ES-I3 (cell line): ENCODE measurements around the gene FAM98C.

Experiments
- H3K36me3 ChIP-seq: 2 replicates; pipeline ENCODE4 v1.6.1; 2013; ENCODE audit warnings: mild to moderate bottlenecking, low read length, control low read depth, moderate library complexity; ENCODE audit not compliant: insufficient read depth
- H3K4me1 ChIP-seq: 2 replicates; pipeline ENCODE4 v1.6.1; 2013; ENCODE audit warnings: mild to moderate bottlenecking, control low read depth, low read length; ENCODE audit not compliant: insufficient read depth
- H3K9ac ChIP-seq: 2 replicates; pipeline ENCODE4 v1.6.1; 2013; ENCODE audit warnings: low read depth, mild to moderate bottlenecking, low read length, moderate library complexity
- H3K9me3 ChIP-seq: 2 replicates; pipeline ENCODE4 v1.6.1; 2013; ENCODE audit warnings: mild to moderate bottlenecking, low read length, moderate library complexity; ENCODE audit not compliant: control insufficient read depth, insufficient read depth

The FAM98C gene

DNA sequence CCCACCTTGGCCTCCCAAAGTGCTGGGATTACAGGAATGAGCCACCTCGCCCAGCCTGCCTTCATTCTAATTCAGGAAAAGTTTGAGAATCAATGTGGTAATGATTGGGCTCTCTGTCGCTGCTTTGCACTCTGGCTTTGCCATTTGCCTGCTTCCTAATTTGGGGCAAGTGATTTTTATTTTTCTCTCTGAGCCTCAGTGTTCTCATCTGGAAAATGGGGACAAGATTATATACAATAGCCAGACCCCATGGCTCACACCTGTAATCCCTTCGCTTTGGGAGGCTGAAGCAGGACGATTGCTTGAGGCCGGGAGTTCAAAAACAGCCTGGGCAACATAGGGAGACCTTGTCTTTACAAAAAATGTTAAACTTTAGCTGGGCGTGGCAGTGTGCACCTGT is 34.4 kb downstream of the FAM98C start:
- Histone ChIP-seq H3K9ac (no peak overlapping the region), H3K4me1 (peaks cover 16% of the 10 kb centered on the region), H3K36me3 (no peaks in the 10 kb centered on the region), H3K9me3 (no peaks in the 10 kb centered on the region)

DNA sequence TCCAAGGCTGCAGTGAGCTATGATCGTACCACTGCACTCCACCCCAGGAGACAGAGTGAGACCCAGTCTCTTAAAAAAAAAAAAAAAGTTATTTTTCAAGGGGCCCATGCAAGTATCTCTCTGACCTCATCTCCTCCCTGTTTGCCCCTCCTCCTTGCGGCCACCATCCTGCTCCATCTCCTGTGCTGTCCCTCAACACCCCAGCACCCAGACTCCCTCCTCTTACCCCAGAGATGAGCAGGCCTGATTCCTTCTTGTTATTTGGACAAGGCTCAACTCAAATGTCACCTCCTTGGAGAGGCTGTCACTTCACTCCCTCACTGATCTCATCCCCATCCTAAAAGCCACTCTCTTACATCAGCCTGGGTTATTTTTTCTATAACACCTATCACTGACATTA is 35.0 kb downstream of the FAM98C start:
- Histone ChIP-seq H3K9ac (no peak overlapping the region), H3K9me3 (no peaks in the 10 kb centered on the region)

DNA sequence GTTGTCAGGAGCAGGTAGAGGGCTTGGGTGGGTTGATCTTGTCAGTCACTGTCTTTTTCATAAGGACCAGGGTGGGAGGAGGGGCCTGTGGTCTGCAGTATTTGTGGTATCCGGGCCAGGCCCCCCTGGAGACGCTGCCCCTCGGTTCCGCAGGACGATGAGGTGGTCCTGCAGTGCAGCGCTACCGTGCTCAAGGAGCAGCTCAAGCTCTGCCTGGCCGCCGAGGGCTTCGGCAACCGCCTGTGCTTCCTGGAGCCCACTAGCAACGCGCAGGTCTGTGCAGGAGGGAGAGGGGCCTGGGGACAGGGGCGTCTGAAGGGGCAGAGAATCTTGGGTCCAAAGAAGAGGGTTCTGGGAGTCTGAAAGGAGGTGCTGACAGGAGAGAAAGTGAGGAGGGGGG is 37.7 kb downstream of the FAM98C start:
- Histone ChIP-seq H3K9ac (no peak overlapping the region), H3K36me3 (no peaks in the 10 kb centered on the region), H3K4me1 (peaks cover 6% of the 10 kb centered on the region; the same call in 1 of the 2 replicates), H3K9me3 (no peaks in the 10 kb centered on the region)

More for the DNA sequence above, 35.0 kb downstream of the FAM98C start:
- Histone ChIP-seq H3K36me3 (no peaks in the 10 kb centered on the region), H3K4me1 (peaks cover 16% of the 10 kb centered on the region)

DNA sequence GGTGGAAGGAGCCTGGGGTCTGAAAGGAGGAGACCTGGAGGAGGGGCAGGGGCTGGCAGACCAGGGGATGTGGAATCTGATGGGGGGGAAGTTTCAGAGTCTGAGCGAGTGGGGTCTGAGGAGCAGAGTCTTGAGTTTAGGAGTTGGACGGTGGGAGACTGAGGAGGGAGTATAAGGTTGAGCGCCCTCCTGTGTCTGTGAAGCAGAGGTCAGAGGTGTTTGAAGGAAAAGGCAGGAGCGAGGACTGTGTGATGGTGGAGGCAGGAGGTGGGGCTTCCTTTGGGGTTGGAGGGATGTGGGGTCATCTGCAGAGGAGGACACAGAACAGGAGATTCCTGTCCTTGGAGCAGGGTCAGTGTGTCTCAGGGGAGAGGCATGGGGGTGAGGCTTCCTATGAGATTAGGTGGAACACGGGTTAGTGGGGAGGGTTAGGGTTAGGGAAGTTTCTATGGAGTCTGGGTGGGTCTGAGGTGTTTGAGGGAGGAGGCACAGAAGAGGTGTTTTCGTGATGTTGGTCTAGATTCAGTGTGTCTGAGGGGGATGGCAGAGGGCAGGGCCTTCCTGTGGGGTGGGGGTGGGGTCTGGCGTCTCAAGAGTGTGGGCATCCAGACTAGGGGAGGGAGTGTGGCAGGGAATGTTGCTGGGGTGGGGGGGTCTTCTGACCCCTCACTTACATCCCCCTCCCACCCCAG is 38.9 kb downstream of the FAM98C start:
- H3K9me3 ChIP-seq = no peaks in the 10 kb centered on the region
- no peak overlapping the region for H3K9ac ChIP-seq
- peaks cover 6% of the 10 kb centered on the region; the same call in 1 of the 2 replicates for H3K4me1 ChIP-seq
- H3K36me3 ChIP-seq = no peaks in the 10 kb centered on the region

DNA sequence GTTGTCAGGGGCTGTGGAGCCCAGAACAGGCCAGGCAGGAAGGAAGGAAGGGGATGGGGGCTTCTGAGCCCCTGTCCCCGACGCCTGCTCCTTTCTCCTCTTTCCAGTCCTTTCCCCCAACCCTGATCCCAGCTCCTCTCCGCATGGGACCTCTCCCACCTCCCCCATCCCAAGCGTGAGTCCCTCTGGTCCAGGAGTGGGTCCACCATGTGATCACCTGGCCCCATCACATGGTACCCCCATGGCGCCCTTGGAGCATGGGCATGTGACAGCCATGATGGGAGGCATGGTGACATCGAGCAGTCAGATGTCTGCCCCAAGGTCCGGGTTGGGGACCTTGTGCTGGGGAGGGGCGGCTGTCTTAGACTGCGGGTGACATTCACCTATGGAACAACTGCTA is 39.8 kb downstream of the FAM98C start:
- H3K4me1 ChIP-seq = peaks cover 6% of the 10 kb centered on the region; the same call in 1 of the 2 replicates
- H3K36me3 ChIP-seq = no peaks in the 10 kb centered on the region
- no peak overlapping the region for H3K9ac ChIP-seq
- no peaks in the 10 kb centered on the region for H3K9me3 ChIP-seq

DNA sequence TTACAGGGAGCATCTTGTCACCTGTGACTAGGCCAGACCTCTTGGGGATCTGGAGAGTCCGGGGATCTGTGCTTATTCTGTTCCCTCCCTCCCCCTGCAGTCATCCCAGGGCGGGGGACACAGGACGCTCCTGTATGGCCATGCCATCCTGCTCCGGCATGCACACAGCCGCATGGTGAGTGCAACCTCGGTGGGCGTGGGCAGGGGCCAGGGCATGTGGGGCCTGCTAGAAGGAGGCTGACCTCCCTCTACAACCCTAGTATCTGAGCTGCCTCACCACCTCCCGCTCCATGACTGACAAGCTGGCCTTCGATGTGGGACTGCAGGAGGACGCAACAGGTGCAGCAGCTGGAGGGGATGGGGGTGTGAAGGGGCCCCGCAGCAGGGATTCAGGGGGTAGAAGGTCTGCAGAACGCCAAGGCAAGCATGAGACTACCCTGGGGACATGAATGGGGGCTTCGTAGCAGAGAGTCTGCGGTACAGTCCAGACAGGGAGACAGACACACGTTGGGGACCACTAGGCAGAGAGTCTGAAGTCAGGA is 40.6 kb downstream of the FAM98C start:
- Histone ChIP-seq H3K9me3 (no peaks in the 10 kb centered on the region), H3K4me1 (peaks cover 6% of the 10 kb centered on the region; the same call in 1 of the 2 replicates), H3K9ac (no peak overlapping the region), H3K36me3 (no peaks in the 10 kb centered on the region)

DNA sequence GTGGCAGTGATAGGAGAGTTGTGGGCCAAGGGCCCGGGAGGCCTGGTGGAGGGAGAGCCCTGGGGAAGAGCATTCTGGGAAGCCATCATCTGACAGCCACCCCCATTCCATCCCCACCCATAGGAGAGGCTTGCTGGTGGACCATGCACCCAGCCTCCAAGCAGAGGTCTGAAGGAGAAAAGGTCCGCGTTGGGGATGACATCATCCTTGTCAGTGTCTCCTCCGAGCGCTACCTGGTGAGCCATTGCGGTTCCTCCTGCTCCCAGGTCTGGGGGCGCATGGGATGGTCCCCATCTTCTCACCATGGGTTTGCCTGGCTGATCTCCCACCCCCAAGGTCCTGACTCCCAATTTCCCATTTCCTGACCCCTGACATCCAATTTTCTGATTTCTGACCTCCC is 41.1 kb downstream of the FAM98C start:
- Histone ChIP-seq H3K4me1 (peaks cover 6% of the 10 kb centered on the region; the same call in 1 of the 2 replicates), H3K9ac (no peak overlapping the region), H3K36me3 (no peaks in the 10 kb centered on the region), H3K9me3 (no peaks in the 10 kb centered on the region)

DNA sequence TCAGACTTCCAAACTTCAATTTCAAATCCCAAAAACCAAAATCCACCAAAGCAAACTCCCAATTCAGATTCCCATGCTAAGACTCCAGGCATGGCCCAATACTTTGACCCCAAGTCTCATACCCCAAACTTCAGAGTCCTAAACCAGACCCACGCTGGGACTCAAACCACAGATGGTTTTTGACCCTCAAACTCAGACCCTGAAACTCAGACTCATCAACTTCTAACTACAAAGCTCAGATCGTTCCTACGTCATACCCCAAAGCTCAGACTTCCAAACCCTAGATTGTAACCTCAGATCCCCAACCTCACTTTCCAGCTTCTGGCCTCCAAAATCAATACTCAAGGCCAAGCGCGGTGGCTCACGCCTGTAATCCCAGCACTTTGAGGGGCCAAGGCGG is 42.5 kb downstream of the FAM98C start:
- H3K9ac ChIP-seq = no peak overlapping the region
- H3K4me1 ChIP-seq = peaks cover 6% of the 10 kb centered on the region; the same call in 1 of the 2 replicates
- H3K36me3 ChIP-seq = no peaks in the 10 kb centered on the region
- no peaks in the 10 kb centered on the region for H3K9me3 ChIP-seq

DNA sequence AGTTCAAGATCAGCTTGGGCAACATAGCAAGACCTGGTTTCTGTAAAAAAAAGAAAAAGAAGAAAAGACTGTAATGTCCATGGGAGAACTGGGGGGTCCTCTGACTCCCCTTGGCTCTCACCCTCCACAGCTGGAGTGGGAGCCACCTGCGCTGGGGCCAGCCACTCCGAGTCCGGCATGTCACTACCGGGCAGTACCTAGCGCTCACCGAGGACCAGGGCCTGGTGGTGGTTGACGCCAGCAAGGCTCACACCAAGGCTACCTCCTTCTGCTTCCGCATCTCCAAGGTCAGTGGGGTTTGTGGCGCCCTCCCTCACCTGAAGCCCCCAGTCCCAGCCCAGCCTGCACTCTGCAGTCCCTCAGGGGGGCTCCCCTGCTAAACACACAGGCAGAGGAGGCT is 45.3 kb downstream of the FAM98C start:
- H3K36me3 ChIP-seq = no peaks in the 10 kb centered on the region
- H3K4me1 ChIP-seq = peaks cover 4% of the 10 kb centered on the region; the same call in 1 of the 2 replicates
- H3K9me3 ChIP-seq = no peaks in the 10 kb centered on the region
- H3K9ac ChIP-seq = no peak overlapping the region

DNA sequence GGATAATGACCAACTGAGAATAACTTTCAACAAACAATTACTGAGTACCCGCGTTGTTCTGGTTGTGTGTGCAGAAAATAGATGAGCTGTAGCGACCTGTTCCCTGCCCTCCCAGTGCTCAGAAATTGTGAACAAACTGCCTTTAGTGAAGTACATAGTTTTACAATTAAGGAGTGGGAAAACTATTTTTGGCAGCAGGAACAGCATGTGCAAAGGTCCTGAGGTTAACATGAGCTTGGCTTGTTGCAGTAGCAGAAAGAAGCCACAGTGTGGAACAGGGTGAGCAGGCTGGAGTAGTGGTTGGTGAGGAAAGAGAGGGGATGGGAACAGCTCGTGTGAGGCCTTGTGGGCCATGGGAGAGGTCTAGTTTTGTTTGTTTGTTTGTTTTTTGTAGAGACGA is 46.6 kb downstream of the FAM98C start:
- H3K4me1 ChIP-seq = peaks cover 4% of the 10 kb centered on the region; the same call in 1 of the 2 replicates
- H3K9me3 ChIP-seq = no peaks in the 10 kb centered on the region
- no peak overlapping the region for H3K9ac ChIP-seq
- no peaks in the 10 kb centered on the region for H3K36me3 ChIP-seq

DNA sequence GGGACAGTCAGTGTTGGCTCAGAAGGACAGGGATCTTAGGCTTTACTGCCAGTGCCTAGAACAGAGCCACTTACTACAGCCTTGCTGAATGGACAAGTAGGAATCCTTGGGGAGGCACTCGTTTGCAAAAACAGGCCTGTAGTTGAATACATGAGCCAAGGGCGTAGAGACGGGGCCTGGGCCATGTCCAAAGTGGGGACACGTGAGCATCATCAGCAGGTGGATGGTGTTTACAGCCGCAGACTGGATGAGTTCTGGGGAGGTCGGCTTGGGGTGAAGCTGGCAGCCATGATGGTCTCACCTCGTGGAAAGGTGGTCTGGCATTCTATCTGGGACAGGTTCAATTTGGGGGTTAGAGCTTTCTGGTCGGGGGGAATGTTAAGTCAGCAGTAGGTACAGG is 48.1 kb downstream of the FAM98C start:
- Histone ChIP-seq H3K36me3 (no peaks in the 10 kb centered on the region), H3K9ac (no peak overlapping the region), H3K9me3 (no peaks in the 10 kb centered on the region), H3K4me1 (peaks cover 4% of the 10 kb centered on the region; the same call in 1 of the 2 replicates)

DNA sequence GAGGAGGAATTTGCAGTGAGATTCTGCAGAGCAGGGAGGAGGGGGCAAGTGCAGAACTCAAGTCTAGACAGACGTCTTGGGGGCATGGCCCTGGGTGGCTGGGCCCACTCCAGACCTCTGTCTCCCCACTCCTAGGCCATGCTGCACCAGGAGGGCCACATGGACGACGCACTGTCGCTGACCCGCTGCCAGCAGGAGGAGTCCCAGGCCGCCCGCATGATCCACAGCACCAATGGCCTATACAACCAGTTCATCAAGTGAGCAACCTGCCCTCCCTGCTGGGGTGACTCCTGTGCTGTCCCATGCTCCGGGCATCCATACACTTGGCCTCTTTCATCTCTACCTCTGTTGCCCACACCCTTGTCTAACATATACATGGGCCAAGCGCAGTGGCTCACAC is 48.7 kb downstream of the FAM98C start:
- Histone ChIP-seq H3K9me3 (no peaks in the 10 kb centered on the region), H3K36me3 (no peaks in the 10 kb centered on the region), H3K9ac (no peak overlapping the region), H3K4me1 (peaks cover 4% of the 10 kb centered on the region; the same call in 1 of the 2 replicates)

DNA sequence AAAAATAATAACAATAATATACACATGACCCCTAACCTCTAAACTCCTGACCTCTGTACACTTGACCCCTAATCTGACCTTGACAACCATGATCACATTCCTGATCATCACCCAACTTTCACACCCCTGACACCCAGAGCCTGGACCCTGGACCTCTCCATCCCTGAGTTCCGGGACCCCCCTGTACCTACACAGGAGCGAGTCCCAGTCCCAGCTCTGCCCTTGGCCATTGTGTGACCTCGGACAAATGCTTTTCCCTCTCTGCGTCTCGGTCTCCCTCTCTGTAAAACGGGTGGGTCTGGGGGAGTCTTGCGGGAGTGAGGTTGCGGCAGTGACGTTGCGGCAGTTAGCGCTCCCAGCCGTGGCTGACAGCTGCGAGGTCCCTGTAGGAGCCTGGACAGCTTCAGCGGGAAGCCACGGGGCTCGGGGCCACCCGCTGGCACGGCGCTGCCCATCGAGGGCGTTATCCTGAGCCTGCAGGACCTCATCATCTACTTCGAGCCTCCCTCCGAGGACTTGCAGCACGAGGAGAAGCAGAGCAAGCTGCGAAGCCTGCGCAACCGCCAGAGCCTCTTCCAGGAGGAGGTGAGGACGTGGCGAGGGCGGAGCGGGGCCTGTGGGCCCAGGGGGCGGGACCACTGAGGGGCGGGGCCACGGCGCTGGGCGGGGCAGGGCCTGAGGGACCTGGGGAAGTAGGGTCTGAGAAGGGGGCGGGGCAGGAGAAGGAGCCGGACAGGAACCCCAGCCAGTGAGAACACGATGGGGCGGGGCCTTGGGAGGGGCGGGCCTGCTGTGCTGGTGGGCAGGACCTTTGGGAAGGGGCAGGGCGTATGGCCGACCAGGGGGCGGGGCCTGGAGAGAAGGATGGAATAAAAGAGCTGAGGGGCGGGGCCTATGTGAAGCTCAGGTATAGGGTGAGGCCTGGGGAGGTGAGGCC is 49.8 kb downstream of the FAM98C start:
- peaks cover 4% of the 10 kb centered on the region; the same call in 1 of the 2 replicates for H3K4me1 ChIP-seq
- H3K36me3 ChIP-seq = no peaks in the 10 kb centered on the region
- no peaks in the 10 kb centered on the region for H3K9me3 ChIP-seq
- peak overlapping the region; percentile 12; the same call in 1 of the 2 replicates for H3K9ac ChIP-seq

DNA sequence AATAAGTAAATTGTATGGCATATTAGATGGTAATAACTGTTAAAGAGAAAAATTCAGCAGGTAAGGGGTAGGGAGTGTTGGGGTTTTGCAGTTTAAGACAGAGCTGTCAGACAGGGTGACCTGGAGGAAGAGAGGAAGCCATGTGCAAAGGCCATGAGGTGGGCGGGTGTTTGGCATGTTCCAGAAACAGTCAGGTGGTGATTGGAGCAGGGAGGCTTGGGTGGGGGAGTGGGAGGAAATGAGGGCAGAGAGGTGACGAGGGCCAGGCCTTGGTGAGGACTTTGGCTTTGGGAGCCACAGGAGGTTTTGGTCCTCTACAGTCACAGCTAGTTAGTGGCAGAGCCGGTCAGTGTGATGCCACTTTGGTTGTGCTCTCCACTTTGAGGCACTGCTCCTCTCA is 50.7 kb downstream of the FAM98C start:
- Histone ChIP-seq H3K36me3 (no peaks in the 10 kb centered on the region), H3K4me1 (peaks cover 4% of the 10 kb centered on the region; the same call in 1 of the 2 replicates), H3K9ac (no peak overlapping the region), H3K9me3 (no peaks in the 10 kb centered on the region)
